T47D (cell line): ENCODE data around the gene PTGFRN.

ENCODE experiments used
- DNase-seq, 2 experiments: peaks; one replicate each; pipeline versions ENCODE4 v3.0.0 to v3.0.0-alpha.2; 2011 to 2012; ENCODE audit warnings: low read depth in 1 of 2, low spot score in 1 of 2
- JUND ChIP-seq: IDR thresholded peaks from 2 replicates; pipeline ENCODE4 v1.6.1; 2012; ENCODE audit warnings: low read depth
- in situ Hi-C: cut with HindIII; loops from 2 replicates; pipeline ENCODE4 v1.10.0; 2016; ENCODE audit warnings: low sequenced_read_pairs, low pct_unique_long_range_greater_than_20kb

PTGFRN gene

GRCh38 chr1:116982319-116983004 is 72.7 kb downstream of the PTGFRN start:
- TF ChIP-seq JUND: no peak
- in situ Hi-C loops: no loop called here
- DNase-seq: peak in 1 of 2 experiments; percentile 54

- DNase-seq: no peak
- TF ChIP-seq JUND: no peak
- in situ Hi-C loops: no loop called here
These were observed 73.4 kb downstream of the PTGFRN start for GRCh38 chr1:116983112-116983511.

GRCh38 chr1:116983678-116984077 is 74.0 kb downstream of the PTGFRN start:
- DNase-seq: no peak
- in situ Hi-C loops: no loop called here
- TF ChIP-seq JUND: no peak

- DNase-seq: no peak
- no peak for TF ChIP-seq JUND
- in situ Hi-C loops: no loop called here
These were observed 74.9 kb downstream of the PTGFRN start for GRCh38 chr1:116984406-116985160.

GRCh38 chr1:116986421-116987255 is 76.9 kb downstream of the PTGFRN start:
- no peak for TF ChIP-seq JUND

GRCh38 chr1:116987256-116987555 is 77.5 kb downstream of the PTGFRN start:
- no peak for DNase-seq
- TF ChIP-seq JUND: no peak
- in situ Hi-C loops: no loop called here

More at GRCh38 chr1:116986421-116987255, 76.9 kb downstream of the PTGFRN start:
- no peak for DNase-seq
- in situ Hi-C loops: no loop called here

- in situ Hi-C loops: no loop called here
- DNase-seq: no peak
- TF ChIP-seq JUND: no peak
These were observed 78.5 kb downstream of the PTGFRN start for GRCh38 chr1:116988248-116988647.

GRCh38 chr1:116988908-116989307 is 79.2 kb downstream of the PTGFRN start:
- TF ChIP-seq JUND: no peak
- in situ Hi-C loops: no loop called here
- DNase-seq: no peak

- in situ Hi-C loops: no loop called here
- no peak for TF ChIP-seq JUND
- DNase-seq: no peak
These were observed 80.1 kb downstream of the PTGFRN start for GRCh38 chr1:116989835-116990234.

GRCh38 chr1:116990612-116991151 is 81.0 kb downstream of the PTGFRN start:
- no peak for TF ChIP-seq JUND
- no peak for DNase-seq
- in situ Hi-C loops: no loop called here

- in situ Hi-C loops: no loop called here
- no peak for DNase-seq
These were observed 81.6 kb downstream of the PTGFRN start for GRCh38 chr1:116991171-116991845.

GRCh38 chr1:116991918-116992317 is 82.2 kb downstream of the PTGFRN start:
- DNase-seq: no peak
- no peak for TF ChIP-seq JUND
- in situ Hi-C loops: no loop called here

More at GRCh38 chr1:116991171-116991845, 81.6 kb downstream of the PTGFRN start:
- no peak for TF ChIP-seq JUND
